ENCODE measurements around the gene MITF. TPM values are rescaled to one million over a fixed set of nuclear protein-coding genes. Genes with fewer than 3 reads are reported as not detected.

Gene MITF
- total RNA-seq, 6 experiments from 2014 or later, result 1.9 to 4.1 (median 3.8) TPM

DNA sequence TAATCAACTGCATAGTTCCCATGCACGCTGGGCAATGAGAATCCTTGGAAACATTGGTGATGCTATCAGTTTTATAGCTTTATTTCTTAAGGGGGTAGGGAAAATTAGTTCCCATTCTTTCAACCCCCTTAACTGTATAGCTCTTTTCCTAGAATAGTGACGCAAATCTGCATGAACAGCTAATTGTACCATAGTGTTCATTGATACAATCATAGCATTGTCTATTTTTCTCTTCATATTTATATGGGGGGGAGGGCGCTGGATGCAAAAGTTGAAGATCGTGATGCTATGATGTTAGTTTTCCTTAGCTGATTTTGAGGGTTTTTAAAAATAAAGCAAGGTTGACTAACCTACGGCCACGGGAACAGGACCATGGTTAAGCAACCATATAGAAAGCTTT, 227.9 kb downstream of the MITF start:
- no peak for TF ChIP-seq POLR2A (IDR thresholded peaks at IDR 0.05)
- TF ChIP-seq, protein P1, sequence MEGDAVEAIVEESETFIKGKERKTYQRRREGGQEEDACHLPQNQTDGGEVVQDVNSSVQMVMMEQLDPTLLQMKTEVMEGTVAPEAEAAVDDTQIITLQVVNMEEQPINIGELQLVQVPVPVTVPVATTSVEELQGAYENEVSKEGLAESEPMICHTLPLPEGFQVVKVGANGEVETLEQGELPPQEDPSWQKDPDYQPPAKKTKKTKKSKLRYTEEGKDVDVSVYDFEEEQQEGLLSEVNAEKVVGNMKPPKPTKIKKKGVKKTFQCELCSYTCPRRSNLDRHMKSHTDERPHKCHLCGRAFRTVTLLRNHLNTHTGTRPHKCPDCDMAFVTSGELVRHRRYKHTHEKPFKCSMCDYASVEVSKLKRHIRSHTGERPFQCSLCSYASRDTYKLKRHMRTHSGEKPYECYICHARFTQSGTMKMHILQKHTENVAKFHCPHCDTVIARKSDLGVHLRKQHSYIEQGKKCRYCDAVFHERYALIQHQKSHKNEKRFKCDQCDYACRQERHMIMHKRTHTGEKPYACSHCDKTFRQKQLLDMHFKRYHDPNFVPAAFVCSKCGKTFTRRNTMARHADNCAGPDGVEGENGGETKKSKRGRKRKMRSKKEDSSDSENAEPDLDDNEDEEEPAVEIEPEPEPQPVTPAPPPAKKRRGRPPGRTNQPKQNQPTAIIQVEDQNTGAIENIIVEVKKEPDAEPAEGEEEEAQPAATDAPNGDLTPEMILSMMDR (IDR thresholded peaks at IDR 0.05), result no peak
- DNase-seq (no peak), ATAC-seq (no peak)
- Histone ChIP-seq H3K27ac (no peak overlapping the region), H3K36me3 (no peaks in the 10 kb centered on the region), H3K9me3 (no peaks in the 10 kb centered on the region), H3K27me3 (no peaks in the 10 kb centered on the region), H3K4me1 (no peaks in the 10 kb centered on the region), H3K4me3 (no peak overlapping the region)
- intact Hi-C loops (cut with DNase I), result no loop called here
- WGBS (ENCODE audit: insufficient coverage, low coverage, low lambda C conversion rate, missing lambda C conversion rate), result 87% methylated on average over 6 of the region's 6 CpGs

DNA sequence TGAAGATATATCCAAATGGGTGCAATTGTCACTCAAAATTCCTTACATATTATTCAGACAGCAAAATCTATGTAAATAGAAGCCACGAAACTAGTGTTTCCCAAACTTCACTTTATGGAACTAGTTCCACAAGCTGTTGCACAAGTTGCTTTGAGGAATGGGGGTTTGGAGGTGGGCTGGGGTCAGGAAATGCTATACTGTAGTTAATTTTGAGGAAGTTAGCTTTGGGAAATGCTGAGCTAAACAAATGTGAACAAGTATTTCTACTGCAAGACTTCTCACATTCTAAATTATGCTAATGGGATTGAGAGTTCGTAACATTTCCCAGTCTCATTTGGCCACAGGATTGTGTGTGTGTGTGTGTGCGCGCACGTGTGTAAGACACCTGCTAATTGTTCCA, 231.6 kb downstream of the MITF start:
- Histone ChIP-seq H3K27ac (no peak overlapping the region), H3K4me1 (no peaks in the 10 kb centered on the region), H3K4me3 (no peak overlapping the region), H3K27me3 (no peaks in the 10 kb centered on the region), H3K9me3 (no peaks in the 10 kb centered on the region), H3K36me3 (no peaks in the 10 kb centered on the region)
- 78% methylated on average over 5 of the region's 5 CpGs for WGBS (ENCODE audit: insufficient coverage, low coverage, low lambda C conversion rate, missing lambda C conversion rate)
- intact Hi-C loops (cut with DNase I), result no loop called here
- no peak for DNase-seq
- TF ChIP-seq POLR2A (IDR thresholded peaks at IDR 0.05), result no peak
- TF ChIP-seq, protein P1 (IDR thresholded peaks at IDR 0.05), result no peak
- peak in 1 of 4 donors; percentile 17 for ATAC-seq

DNA sequence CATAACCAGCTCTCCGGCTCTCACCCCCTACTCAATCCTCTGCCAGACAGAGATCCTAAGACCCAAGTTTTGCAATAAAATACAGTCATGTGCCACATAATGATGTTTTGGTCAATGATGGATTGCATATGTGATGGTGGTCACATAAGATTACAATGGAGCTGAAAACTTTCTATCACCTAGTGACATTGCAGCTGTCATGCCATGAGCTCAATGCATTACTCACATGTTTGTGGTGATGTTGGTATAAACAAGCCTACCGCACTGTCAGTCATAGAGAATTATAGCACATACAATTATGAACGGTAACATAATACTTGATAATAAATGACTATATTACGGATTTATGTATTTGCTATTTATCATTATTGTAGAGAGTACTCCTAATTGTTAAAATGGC, 233.4 kb downstream of the MITF start:
- TF ChIP-seq, protein P1 (IDR thresholded peaks at IDR 0.05), result no peak
- no peak for TF ChIP-seq POLR2A (IDR thresholded peaks at IDR 0.05)

DNA sequence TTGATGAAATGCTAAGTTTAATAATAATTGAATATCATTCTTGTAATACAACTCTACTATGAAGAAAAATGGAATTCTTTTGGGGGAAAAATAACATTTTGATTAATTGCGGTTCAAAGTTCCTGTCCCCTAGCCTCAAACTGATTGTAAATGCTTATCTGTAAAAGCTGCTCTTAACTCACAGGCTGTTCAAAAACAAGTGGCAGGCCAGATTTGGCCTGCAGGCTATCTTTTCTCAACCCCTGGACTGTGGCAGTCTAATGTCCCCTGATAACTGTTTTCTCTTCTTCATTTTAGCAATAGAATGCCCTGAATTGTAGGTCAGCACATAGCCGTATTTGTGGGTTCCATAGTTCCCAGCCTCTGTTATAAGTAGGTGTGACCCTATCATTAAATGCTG, 236.8 kb downstream of the MITF start:
- no peak overlapping the region for H3K4me3 ChIP-seq
- H3K27ac ChIP-seq, result no peak overlapping the region
- intact Hi-C loops (cut with DNase I), result no loop called here
- H3K4me1 ChIP-seq, result no peaks in the 10 kb centered on the region
- H3K9me3 ChIP-seq, result no peaks in the 10 kb centered on the region
- ATAC-seq, result no peak
- H3K27me3 ChIP-seq, result no peaks in the 10 kb centered on the region
- 71% methylated on average over 2 of the region's 2 CpGs for WGBS (ENCODE audit: insufficient coverage, low coverage, low lambda C conversion rate, missing lambda C conversion rate)
- H3K36me3 ChIP-seq, result no peaks in the 10 kb centered on the region
- TF ChIP-seq, protein P1 (IDR thresholded peaks at IDR 0.05), result no peak
- no peak for TF ChIP-seq POLR2A (IDR thresholded peaks at IDR 0.05)
- DNase-seq, result no peak

More for the DNA sequence above, 233.4 kb downstream of the MITF start:
- H3K36me3 ChIP-seq, result no peaks in the 10 kb centered on the region
- ATAC-seq (no peak), DNase-seq (no peak)
- H3K9me3 ChIP-seq, result no peaks in the 10 kb centered on the region
- intact Hi-C loops (cut with DNase I), result no loop called here
- H3K27me3 ChIP-seq, result no peaks in the 10 kb centered on the region
- WGBS (ENCODE audit: insufficient coverage, low coverage, low lambda C conversion rate, missing lambda C conversion rate), result 88% methylated on average over 4 of the region's 4 CpGs
- H3K27ac ChIP-seq, result no peak overlapping the region
- no peak overlapping the region for H3K4me3 ChIP-seq
- H3K4me1 ChIP-seq, result no peaks in the 10 kb centered on the region

Data from right lobe of liver (tissue), 6 donors.